ENCODE measurements around the gene GATA6. TPM values are rescaled to one million over a fixed set of nuclear protein-coding genes. Genes with fewer than 3 reads are reported as not detected.

Gene GATA6
- total and polyA plus RNA-seq, 9 donors, result 1.3 to 7.0 (median 1.6) TPM

DNA sequence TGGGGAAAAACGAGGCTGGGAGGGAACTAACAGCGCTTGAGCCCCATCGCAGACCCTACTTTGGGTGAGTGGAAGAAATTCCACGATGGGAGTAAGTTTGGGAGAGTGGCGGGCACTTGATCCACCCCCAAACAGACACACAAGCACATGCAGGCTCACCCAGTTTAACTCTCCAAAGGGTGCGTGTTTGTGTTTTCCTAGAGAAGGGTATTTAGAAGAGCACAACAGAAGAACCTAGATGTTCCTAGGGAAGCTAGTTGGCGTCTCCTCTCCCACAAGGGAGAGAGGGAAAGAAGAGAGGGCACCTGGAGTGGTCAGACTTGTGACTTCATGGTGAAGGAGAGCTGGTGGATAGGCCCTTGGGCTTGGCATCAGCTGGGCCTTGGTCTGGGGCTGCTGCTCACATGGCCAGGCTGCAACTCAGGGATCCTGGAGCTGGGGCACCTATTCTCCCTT lies 3.2 kb downstream of the GATA6 start:
- H3K4me1 ChIP-seq (ENCODE audit: control insufficient read depth, insufficient read depth, low read length), result peaks cover 33% of the 10 kb centered on the region
- 73% methylated on average over 2 of the region's 7 CpGs for WGBS (ENCODE audit: insufficient coverage)
- no peaks in the 10 kb centered on the region for H3K9me3 ChIP-seq (replicated peaks; ENCODE audit: control insufficient read depth, low read depth, low read length)
- no peak for DNase-seq
- peaks cover 87% of the 10 kb centered on the region for H3K27me3 ChIP-seq (ENCODE audit: control insufficient read depth, insufficient read depth, low read length)
- H3K36me3 ChIP-seq (ENCODE audit: control insufficient read depth, insufficient read depth, low read length), result no peaks in the 10 kb centered on the region
- H3K27ac ChIP-seq (ENCODE audit: low read length), result no peak overlapping the region
- no peak overlapping the region for H3K4me3 ChIP-seq (ENCODE audit: low read length)

DNA sequence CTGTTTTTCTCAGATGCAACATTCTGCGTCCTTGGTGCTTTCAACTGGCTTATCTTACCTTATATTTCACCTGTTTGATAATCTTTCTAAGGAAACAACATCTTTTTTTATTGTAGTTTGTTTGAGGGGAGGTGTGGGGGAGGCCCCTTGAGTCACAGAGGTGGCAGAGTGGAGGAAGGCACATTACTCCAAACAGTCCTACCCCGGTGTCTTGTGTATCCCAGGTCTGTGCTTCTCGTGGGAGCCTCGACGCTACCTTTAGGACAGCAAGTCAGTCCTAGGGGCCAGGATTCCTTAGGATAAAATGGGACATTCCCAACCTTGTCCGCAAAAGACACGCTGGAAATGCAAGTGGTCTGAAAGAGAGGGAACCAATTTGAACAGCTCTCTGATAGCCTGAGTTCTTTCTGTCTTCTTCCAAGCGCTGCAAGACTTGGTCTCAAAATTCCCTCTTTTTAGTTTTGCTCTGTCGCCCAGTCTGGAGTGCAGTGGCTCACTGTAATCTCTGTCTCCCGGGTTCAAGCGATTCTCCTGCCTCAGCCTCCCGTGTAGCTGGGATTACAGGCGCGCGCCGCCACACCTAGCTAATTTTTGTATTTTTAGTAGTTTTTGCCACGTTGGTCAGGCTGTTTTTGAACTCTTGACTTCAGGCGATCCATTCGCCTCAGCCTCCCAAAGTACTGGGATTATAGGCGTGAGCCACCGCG lies 4.0 kb downstream of the GATA6 start:
- WGBS (ENCODE audit: insufficient coverage), result 56% methylated on average over 21 of the region's 22 CpGs
- Histone ChIP-seq H3K36me3 (ENCODE audit: control insufficient read depth, insufficient read depth, low read length) (no peaks in the 10 kb centered on the region), H3K4me3 (ENCODE audit: low read length) (no peak overlapping the region), H3K4me1 (ENCODE audit: control insufficient read depth, insufficient read depth, low read length) (peaks cover 27% of the 10 kb centered on the region), H3K9me3 (replicated peaks; ENCODE audit: control insufficient read depth, low read depth, low read length) (no peaks in the 10 kb centered on the region), H3K27me3 (ENCODE audit: control insufficient read depth, insufficient read depth, low read length) (peaks cover 86% of the 10 kb centered on the region), H3K27ac (ENCODE audit: low read length) (no peak overlapping the region)
- no peak for DNase-seq

DNA sequence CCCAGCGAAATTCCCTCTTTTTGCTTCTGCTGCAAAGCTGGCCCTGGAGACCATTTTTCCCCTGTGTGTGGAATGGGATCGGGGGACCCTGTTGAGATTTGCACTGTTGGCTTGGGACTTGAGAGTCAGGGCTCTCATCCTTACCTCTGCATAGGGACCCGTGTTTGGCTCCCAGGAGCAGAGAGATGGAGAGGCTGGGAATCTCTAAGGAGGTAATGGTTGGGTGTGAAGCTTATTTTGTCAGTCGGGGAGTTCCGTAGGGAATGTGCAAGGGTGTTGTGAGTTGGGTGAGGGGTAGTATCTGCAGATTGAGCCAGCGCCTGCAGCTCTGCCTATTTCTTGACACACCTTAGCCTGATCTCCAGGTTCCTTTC lies 4.5 kb downstream of the GATA6 start:
- no peak for DNase-seq
- Histone ChIP-seq H3K4me1 (ENCODE audit: control insufficient read depth, insufficient read depth, low read length) (peaks cover 21% of the 10 kb centered on the region), H3K36me3 (ENCODE audit: control insufficient read depth, insufficient read depth, low read length) (no peaks in the 10 kb centered on the region), H3K9me3 (replicated peaks; ENCODE audit: control insufficient read depth, low read depth, low read length) (no peaks in the 10 kb centered on the region), H3K27ac (ENCODE audit: low read length) (no peak overlapping the region), H3K27me3 (ENCODE audit: control insufficient read depth, insufficient read depth, low read length) (peaks cover 80% of the 10 kb centered on the region), H3K4me3 (ENCODE audit: low read length) (no peak overlapping the region)
- 80% methylated on average over 1 of the region's 6 CpGs for WGBS (ENCODE audit: insufficient coverage)

DNA sequence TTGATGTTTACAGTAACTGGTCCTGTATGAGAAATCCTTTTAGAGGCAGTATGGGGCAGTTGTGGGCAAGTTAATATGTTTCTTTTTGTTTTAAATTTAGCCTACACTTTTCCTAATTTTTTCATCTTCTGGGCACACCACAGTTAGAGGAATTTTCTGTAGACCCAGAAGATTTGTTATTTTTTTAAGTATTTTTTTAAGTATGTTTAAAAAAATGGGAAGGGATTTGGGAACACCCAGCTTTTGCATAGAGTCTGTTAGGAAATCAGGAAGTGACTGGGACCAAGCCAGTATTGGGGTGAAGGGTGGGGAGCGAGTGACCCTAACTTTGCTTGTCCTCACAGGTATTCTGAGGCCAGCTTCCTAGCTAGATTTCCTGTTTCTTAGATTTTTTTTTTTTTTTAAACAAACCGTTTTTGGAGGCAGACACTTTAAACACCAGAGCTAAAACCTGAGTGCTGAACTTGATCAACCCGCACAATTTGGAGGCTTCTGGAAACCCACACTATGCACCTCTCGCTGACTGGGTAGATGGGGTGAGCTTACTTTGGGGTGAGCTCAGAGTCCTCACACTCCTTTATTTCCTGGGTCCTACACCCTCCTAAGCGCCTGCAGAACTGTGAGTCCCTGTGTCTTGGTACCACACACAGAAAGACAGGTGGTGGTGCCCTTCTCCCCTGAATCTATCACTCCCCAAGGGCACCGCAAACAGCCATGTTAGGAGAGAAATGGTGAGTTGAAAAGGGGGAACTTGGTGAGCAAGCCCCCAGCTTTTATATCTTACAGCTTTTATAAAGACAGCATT lies 5.2 kb downstream of the GATA6 start:
- DNase-seq, result no peak
- WGBS (ENCODE audit: insufficient coverage), result no CpG with 5 or more reads among the region's 6 CpGs
- Histone ChIP-seq H3K27ac (ENCODE audit: low read length) (no peak overlapping the region), H3K27me3 (ENCODE audit: control insufficient read depth, insufficient read depth, low read length) (peaks cover 74% of the 10 kb centered on the region), H3K9me3 (replicated peaks; ENCODE audit: control insufficient read depth, low read depth, low read length) (no peaks in the 10 kb centered on the region), H3K36me3 (ENCODE audit: control insufficient read depth, insufficient read depth, low read length) (no peaks in the 10 kb centered on the region), H3K4me1 (ENCODE audit: control insufficient read depth, insufficient read depth, low read length) (peaks cover 17% of the 10 kb centered on the region), H3K4me3 (ENCODE audit: low read length) (no peak overlapping the region)

DNA sequence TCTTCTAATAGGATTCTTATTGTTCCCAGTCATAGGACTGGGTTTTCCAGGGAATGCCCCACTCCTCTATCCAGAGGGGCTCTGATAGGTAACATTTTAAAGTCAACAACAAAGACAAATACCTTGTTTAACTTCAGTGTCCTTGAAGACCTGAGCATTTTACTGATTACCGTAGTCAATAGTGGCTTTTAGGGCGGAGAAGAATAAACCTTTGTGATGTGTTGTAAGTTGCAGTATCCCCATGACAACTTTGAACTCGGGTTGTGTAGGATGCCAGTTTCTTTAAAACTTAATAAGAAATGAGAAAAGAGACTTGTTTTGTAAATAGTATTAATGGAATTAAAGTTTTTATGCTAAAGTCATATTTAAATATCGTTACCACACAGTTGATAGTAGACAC lies 6.0 kb downstream of the GATA6 start:
- H3K27me3 ChIP-seq (ENCODE audit: control insufficient read depth, insufficient read depth, low read length), result peaks cover 71% of the 10 kb centered on the region
- no peaks in the 10 kb centered on the region for H3K9me3 ChIP-seq (replicated peaks; ENCODE audit: control insufficient read depth, low read depth, low read length)
- no peak overlapping the region for H3K4me3 ChIP-seq (ENCODE audit: low read length)
- H3K4me1 ChIP-seq (ENCODE audit: control insufficient read depth, insufficient read depth, low read length), result peaks cover 12% of the 10 kb centered on the region
- no peak for DNase-seq
- WGBS (ENCODE audit: insufficient coverage), result 80% methylated on average over 1 of the region's 4 CpGs
- H3K27ac ChIP-seq (ENCODE audit: low read length), result no peak overlapping the region
- no peaks in the 10 kb centered on the region for H3K36me3 ChIP-seq (ENCODE audit: control insufficient read depth, insufficient read depth, low read length)

DNA sequence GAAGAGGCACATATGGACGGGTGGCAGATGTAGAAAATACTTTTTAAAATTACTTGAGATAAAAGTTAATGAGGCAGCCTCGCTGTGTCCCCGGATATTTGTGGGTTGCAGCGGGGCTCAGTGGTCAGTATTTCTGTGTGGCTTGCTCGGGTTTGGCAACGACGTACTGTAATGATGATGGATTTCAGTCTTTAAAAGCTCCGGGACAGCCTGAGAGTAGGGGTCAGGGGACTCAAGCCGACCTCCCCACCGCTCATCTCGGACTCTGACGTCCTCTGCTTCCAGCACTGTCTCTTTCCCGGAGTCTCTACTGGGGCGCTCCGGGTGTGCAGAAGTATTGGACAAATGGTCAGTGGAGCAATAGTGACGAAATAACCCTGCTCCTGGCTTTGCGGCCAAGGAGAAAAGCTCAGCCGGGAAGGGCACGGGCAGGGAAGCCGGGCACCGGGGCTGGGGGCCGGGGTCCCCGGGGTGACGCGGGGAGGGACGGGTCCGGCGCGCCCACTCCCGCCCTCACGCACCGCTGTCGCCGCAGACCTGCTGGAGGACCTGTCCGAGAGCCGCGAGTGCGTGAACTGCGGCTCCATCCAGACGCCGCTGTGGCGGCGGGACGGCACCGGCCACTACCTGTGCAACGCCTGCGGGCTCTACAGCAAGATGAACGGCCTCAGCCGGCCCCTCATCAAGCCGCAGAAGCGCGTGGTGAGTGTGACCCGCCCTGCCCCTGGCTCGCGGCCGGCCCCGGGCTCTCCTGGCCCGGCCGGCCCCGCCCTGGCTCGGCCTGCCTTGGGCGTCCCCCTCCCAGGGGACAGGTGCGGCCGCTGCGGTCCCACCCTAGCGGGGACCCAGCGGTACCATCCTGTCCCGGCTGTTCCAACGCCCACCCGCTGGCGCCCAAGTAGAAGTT lies 7.3 kb downstream of the GATA6 start:
- Histone ChIP-seq H3K9me3 (replicated peaks; ENCODE audit: control insufficient read depth, low read depth, low read length) (no peaks in the 10 kb centered on the region), H3K36me3 (ENCODE audit: control insufficient read depth, insufficient read depth, low read length) (no peaks in the 10 kb centered on the region), H3K4me1 (ENCODE audit: control insufficient read depth, insufficient read depth, low read length) (peaks cover 2% of the 10 kb centered on the region), H3K4me3 (ENCODE audit: low read length) (no peak overlapping the region), H3K27me3 (ENCODE audit: control insufficient read depth, insufficient read depth, low read length) (peaks cover 67% of the 10 kb centered on the region), H3K27ac (ENCODE audit: low read length) (no peak overlapping the region)
- DNase-seq, result no peak
- 16% methylated on average over 62 of the region's 71 CpGs for WGBS (ENCODE audit: insufficient coverage)

DNA sequence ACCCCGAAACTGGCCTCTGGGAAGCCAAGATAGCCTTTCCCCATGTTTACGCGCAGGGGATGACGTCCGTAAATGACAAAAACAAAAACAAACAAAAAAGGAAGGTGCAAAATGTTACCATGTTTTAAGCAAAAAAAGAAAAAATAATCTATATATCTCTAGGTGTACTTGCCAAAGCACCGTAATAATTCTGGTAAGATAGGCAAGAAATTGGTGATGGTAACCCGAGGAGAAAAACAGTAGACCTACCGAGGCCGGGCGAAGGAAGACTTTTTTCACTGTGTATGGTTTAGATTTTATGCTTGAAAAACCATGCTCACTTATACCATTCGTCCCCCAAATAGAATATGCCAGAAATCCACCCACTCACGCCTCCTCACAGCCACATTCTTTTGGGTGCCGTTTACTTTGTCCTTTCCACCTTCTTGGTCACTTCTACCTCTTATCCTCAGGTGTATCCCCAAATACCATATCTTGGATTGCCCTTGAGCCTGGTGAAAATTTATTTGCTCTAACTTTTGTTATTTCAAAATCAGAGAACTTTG lies 8.0 kb downstream of the GATA6 start:
- no peaks in the 10 kb centered on the region for H3K4me1 ChIP-seq (ENCODE audit: control insufficient read depth, insufficient read depth, low read length)
- no CpG with 5 or more reads among the region's 13 CpGs for WGBS (ENCODE audit: insufficient coverage)
- no peak overlapping the region for H3K4me3 ChIP-seq (ENCODE audit: low read length)
- H3K9me3 ChIP-seq (replicated peaks; ENCODE audit: control insufficient read depth, low read depth, low read length), result no peaks in the 10 kb centered on the region
- no peak overlapping the region for H3K27ac ChIP-seq (ENCODE audit: low read length)
- H3K36me3 ChIP-seq (ENCODE audit: control insufficient read depth, insufficient read depth, low read length), result no peaks in the 10 kb centered on the region
- peaks cover 62% of the 10 kb centered on the region for H3K27me3 ChIP-seq (ENCODE audit: control insufficient read depth, insufficient read depth, low read length)
- DNase-seq, result no peak

DNA sequence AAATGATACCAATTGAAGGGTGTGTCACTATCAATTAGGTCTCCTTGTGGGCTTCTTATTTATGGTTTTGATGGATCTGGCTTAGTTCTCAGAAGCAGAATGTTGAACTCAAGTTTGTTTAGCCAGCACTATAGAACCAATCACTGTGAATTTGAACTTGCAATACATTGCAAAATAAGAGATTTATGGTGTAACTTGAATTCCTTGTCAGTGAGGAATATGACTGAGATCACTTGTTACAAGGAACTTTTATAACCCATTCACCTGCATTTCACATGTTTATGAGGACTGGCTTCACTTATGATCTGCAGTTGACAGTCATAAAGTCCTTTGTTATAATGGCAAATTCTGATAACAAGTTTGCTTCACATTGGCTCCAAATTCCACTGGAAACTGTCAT lies 9.8 kb downstream of the GATA6 start:
- no peak for DNase-seq
- Histone ChIP-seq H3K4me1 (ENCODE audit: control insufficient read depth, insufficient read depth, low read length) (no peaks in the 10 kb centered on the region), H3K27me3 (ENCODE audit: control insufficient read depth, insufficient read depth, low read length) (peaks cover 44% of the 10 kb centered on the region), H3K4me3 (ENCODE audit: low read length) (no peak overlapping the region), H3K9me3 (replicated peaks; ENCODE audit: control insufficient read depth, low read depth, low read length) (no peaks in the 10 kb centered on the region), H3K36me3 (ENCODE audit: control insufficient read depth, insufficient read depth, low read length) (no peaks in the 10 kb centered on the region), H3K27ac (ENCODE audit: low read length) (no peak overlapping the region)

DNA sequence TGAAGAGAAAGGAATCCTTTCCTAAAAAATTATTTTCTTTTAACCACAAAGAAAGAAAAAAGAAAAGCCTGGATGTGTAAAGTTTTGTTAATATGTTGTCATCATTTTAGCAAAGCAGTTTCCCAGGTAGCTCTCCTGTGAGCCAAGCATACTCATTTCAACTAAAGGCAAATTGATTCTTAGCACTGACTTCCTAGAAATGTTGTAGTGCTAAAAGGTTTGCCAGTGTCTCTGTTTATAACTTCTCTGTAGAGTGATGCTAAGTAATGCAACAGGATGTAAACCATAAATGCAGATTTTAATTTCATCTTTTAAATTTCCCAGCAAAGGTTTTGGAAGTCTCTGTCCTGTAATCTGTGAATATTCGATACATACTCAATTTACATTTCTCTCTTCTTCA lies 10.2 kb downstream of the GATA6 start:
- WGBS (ENCODE audit: insufficient coverage), result no CpG with 5 or more reads among the region's 1 CpG
- no peak for DNase-seq
- no peaks in the 10 kb centered on the region for H3K36me3 ChIP-seq (ENCODE audit: control insufficient read depth, insufficient read depth, low read length)
- H3K4me3 ChIP-seq (ENCODE audit: low read length), result no peak overlapping the region
- no peaks in the 10 kb centered on the region for H3K4me1 ChIP-seq (ENCODE audit: control insufficient read depth, insufficient read depth, low read length)
- no peak overlapping the region for H3K27ac ChIP-seq (ENCODE audit: low read length)
- H3K9me3 ChIP-seq (replicated peaks; ENCODE audit: control insufficient read depth, low read depth, low read length), result no peaks in the 10 kb centered on the region
- peaks cover 44% of the 10 kb centered on the region for H3K27me3 ChIP-seq (ENCODE audit: control insufficient read depth, insufficient read depth, low read length)

DNA sequence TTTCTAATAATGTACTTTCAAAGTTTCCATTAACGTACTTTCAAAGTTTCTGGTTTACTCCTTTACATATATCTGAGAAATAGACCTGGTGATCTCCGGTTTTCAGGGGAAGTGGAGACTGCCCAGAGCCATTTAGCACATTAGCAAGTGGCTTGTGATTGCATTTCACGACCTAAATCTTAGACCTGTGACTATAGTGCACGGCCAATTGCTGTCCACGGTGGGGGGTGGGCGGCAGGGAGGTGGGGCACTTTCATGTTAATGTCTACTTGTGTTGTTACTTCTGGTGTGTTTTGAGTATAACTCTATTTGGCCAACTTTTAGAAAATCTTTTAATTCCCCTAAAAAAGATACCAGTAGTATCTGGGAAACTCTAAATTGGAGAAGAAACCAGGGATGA lies 11.3 kb downstream of the GATA6 start:
- no peak overlapping the region for H3K27ac ChIP-seq (ENCODE audit: low read length)
- H3K27me3 ChIP-seq (ENCODE audit: control insufficient read depth, insufficient read depth, low read length), result peaks cover 45% of the 10 kb centered on the region
- no peaks in the 10 kb centered on the region for H3K4me1 ChIP-seq (ENCODE audit: control insufficient read depth, insufficient read depth, low read length)
- DNase-seq, result no peak
- no peaks in the 10 kb centered on the region for H3K36me3 ChIP-seq (ENCODE audit: control insufficient read depth, insufficient read depth, low read length)
- WGBS (ENCODE audit: insufficient coverage), result no CpG with 5 or more reads among the region's 6 CpGs
- no peaks in the 10 kb centered on the region for H3K9me3 ChIP-seq (replicated peaks; ENCODE audit: control insufficient read depth, low read depth, low read length)
- no peak overlapping the region for H3K4me3 ChIP-seq (ENCODE audit: low read length)

Measured in muscle of leg (tissue), 11 donors.